NCI-H460 (cell line): Measurements from ENCODE around the gene PGM5. TPM values are rescaled to one million over a fixed set of nuclear protein-coding genes. Genes with fewer than 3 reads are reported as not detected.
"Not testable (repeated sequence)": the region's sequence is repeated elsewhere in the genome, so short reads cannot be mapped to it uniquely, and the experiment has no call there.

Experiments
- DNase-seq: peaks from one replicate; pipeline ENCODE4 v3.0.0-alpha.2; 2016; ENCODE audit warnings: low read depth; ENCODE audit errors: extremely low read depth
- total RNA-seq: library from RNA; depleted of rRNA; stranded (reverse); fragments of >200 nt; shearing (Covaris generic); gene quantifications from 2 replicates; pipeline ENCODE4 v1.2.3, GENCODE V29; 2014

PGM5 gene
- total RNA-seq, 1 experiment from 2014 or later, result 0.07 TPM

- DNase-seq, result not testable (repeated sequence)
Measured at GRCh38 chr9:68375789-68376188, 19.4 kb downstream of the PGM5 start.

GRCh38 chr9:68377723-68378122 lies 21.3 kb downstream of the PGM5 start:
- DNase-seq, result not testable (repeated sequence)

- not testable (repeated sequence) for DNase-seq
Measured at GRCh38 chr9:68383894-68384293, 27.5 kb downstream of the PGM5 start.

- DNase-seq, result not testable (repeated sequence)
Measured at GRCh38 chr9:68389558-68389957, 33.1 kb downstream of the PGM5 start.

GRCh38 chr9:68390737-68391136 lies 34.3 kb downstream of the PGM5 start:
- DNase-seq, result not testable (repeated sequence)

- DNase-seq, result not testable (repeated sequence)
Measured at GRCh38 chr9:68396411-68397094, 40.1 kb downstream of the PGM5 start.

- DNase-seq, result not testable (repeated sequence)
Measured at GRCh38 chr9:68397095-68397423, 40.6 kb downstream of the PGM5 start.

- DNase-seq, result not testable (repeated sequence)
Measured at GRCh38 chr9:68397796-68398195, 41.4 kb downstream of the PGM5 start.

GRCh38 chr9:68398324-68398723 lies 41.9 kb downstream of the PGM5 start:
- DNase-seq, result not testable (repeated sequence)

- DNase-seq, result not testable (repeated sequence)
Measured at GRCh38 chr9:68404421-68405185, 48.2 kb downstream of the PGM5 start.

GRCh38 chr9:68411865-68412264 lies 55.5 kb downstream of the PGM5 start:
- DNase-seq, result not testable (repeated sequence)

- DNase-seq, result not testable (repeated sequence)
Measured at GRCh38 chr9:68412754-68413153, 56.3 kb downstream of the PGM5 start.

GRCh38 chr9:68415065-68415464 lies 58.7 kb downstream of the PGM5 start:
- DNase-seq, result not testable (repeated sequence)

- peak; percentile 18 for DNase-seq
Measured at GRCh38 chr9:68416936-68417564, 60.6 kb downstream of the PGM5 start.

- DNase-seq, result no peak
Measured at GRCh38 chr9:68417762-68418161, 61.4 kb downstream of the PGM5 start.

GRCh38 chr9:68418259-68418845 lies 61.9 kb downstream of the PGM5 start:
- no peak for DNase-seq

GRCh38 chr9:68419901-68420300 lies 63.5 kb downstream of the PGM5 start:
- DNase-seq, result no peak

- DNase-seq, result no peak
Measured at GRCh38 chr9:68426755-68427154, 70.3 kb downstream of the PGM5 start.

GRCh38 chr9:68427216-68427977 lies 71.0 kb downstream of the PGM5 start:
- no peak for DNase-seq

- no peak for DNase-seq
Measured at GRCh38 chr9:68428481-68428880, 72.1 kb downstream of the PGM5 start.
